ENCODE measurements around the gene DOCK10.

DNA sequence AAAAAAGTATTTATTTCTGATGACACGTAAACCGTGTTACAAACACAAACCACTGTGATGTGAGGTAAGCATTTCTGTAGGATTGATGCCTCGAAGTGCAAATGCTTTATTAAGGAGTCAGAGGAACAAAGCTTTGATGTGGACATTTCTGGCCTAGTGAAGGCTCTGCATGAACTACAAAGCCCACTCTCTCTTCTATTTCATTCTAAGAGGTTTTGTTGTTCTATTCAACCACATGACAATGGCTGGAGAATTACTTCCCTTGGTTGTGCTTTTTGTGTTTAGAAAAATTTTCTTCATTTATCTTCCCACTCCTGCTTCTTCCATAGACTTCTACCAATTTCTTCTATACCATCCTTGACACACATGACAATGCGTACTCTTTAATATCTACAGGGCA lies 200.4 kb downstream of the DOCK10 start:
- TF ChIP-seq POLR2A (IDR thresholded peaks at IDR 0.05; ENCODE audit: low read length) (no peak), GATA1 (IDR thresholded peaks at IDR 0.05; ENCODE audit: low read depth, low read length) (no peak)

All from erythroblast (primary cell).